ENCODE results near the gene SPIN2A.
"Not testable (repeated sequence)": the region's sequence is repeated elsewhere in the genome, so short reads cannot be mapped to it uniquely, and the experiment has no call there.

SPIN2A gene

DNA sequence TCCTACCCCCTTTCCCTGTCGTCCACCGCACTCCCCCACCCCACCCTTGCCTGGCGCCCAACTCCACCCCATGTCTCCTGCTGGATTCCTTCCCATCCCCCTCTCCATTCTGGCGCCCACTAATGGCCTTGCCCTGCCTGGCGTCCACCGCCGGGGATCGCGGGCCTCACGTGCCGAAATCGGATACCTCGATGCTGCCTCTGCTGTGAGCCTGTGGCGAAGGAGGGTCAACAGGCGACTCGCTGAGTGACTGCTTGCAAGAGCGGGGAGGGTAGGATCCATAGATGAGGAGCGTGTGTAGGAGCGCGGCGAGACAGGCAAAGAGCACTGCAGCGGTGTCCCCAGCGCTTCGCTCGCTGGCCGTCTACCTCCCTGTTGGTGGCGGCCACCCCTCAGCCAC is at the start of gene SPIN2A:
Gene SPIN2A, minus strand, starts transcription at position 325 of the 400 bp plus-strand sequence. CDS start 800 bp downstream, outside the sequence.
- not testable (repeated sequence) for DNase-seq

DNA sequence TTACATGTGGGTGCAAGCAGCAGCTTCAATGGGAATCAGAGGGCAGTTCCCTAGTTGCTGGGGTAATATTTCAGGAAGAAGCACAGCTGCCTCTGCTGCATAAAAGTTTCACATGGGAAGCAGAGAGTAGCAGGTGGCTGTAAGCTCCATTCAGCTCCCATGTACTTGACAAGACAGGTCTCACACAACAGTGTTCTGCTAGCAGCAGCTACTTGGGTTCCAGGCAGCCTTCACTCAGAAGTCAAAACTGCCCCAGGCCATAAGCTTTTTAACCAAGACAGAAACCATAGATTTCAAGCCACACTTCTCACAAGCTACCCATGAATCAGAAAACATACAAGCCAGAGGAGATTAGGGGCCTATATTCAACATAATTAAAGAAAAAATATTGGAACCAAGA is 41.4 kb upstream of the SPIN2A start:
- DNase-seq, result no peak

DNA sequence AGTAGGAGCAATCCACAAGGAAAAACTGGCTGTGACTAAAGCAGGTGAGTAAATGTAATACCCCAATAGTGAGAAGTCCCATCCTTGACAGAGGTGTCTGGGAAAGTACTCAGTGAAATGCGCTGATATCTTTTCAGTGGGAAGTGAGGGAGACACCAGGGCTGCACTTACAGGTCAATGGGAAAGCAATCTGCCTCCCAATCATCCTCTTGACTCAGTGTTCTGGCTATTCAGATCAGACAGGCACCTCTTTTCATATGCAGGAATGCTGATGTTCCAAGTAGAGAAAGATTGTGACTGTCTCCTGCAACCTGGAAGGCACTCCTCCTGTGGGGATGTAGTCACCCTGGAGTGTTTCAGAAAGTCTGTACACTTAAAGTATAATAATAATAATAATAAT is 39.9 kb upstream of the SPIN2A start:
- no peak for DNase-seq

DNA sequence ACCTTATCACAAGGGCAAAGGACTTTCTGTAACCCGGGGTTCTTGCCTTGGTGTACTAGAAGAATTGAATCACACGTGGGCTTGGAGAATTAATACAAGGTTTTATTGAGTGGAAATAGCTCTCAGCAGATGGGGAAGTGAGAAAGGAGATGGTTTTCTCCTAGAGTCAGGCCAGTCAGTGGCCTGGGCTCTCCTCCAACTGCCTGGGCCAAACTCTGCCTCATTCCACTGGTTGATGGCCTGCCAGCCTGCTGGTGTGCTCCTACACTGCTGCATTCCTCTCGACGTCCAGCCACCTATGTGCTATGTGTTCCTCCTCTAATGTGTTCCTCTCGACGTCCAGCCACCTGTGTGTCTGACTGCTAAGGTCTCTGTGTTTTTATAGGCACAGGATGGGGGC is 35.3 kb upstream of the SPIN2A start:
- DNase-seq, result no peak

DNA sequence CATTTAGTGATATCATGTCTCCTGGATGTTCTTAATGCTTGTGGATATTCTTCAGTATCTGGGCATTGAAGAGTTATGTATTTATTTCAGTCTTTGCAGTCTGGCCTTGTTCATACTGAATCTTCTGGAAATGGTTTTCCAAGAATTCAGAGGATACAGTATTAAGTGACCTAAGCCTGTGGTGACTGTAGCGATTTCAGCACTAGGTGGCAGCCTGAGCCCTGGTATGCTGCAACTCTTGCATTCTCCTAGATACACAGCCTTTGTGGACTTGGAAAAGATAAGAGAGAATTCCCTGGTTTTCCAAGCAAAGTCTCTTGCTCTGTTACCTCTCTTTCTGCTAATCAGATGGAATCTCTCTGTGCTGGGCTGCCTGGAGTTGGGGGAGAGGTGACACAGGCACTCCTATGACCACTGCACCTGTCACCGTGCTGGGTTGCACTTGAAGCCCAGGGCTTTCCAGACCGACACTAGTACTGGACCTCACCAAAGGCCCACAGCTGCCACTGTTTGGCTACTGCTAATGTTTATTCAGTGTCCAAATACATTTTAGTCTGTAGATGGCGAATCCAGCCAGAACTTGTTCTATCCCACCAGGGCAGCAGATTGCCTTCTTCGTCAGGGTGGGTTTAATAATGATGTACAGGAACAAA is 19.3 kb upstream of the SPIN2A start:
- no peak for DNase-seq

DNA sequence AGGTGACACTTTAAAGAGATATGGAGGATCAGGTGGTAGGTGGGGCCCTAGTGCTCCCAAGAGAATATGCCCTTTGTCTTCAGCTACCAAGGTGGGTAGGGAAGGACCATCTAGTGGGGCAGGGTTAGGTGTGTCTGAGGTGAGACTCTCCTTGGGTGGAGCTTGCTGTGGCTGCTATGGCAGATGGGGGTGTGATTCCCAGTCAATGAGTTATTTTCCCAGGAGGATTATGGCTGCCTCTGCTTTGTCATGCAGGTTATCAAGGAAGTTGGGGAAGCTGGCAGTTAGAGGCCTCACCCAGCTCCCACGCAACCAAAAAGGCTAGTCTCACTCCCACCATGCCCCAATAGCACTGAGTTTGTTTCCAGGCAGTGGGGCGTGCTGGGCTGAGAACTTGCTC is 18.0 kb upstream of the SPIN2A start:
- no peak for DNase-seq

DNA sequence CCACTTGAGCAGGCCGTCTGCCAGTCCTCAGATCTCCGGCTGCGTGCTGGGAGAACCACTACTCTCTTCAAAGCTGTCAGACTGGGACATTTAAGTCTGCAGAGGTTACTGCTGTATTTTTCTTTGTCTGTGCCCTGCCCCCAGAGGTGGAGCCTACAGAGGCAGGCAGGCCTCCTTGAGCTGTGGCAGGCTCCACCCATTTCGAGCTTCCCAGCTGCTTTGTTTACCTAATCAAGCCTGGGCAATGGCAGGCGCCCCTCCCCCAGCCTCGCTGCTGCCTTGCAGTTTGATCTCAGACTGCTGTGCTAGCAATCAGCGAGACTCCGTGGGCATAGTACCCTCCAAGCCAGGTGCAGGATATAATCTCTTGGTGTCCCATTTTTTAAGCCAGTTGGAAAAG is 15.0 kb upstream of the SPIN2A start:
- not testable (repeated sequence) for DNase-seq

DNA sequence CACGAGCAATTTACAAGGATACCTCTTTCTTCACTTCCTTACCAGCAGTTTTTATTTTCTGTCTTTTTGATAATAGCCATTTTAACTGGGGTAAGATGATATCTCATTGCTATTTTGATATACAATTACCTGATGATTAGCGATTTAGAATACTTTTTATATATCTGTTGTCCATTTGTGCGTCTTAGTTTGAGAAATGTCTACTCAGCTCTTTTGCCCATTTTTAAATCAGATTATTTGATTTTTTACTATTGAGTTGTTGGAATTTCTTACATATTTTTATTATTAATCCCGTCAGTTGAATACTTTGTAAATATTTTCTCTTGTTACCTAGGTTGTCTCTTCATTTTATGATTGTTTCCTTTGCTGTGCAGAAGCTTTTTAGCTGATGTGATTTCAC is 1.5 kb upstream of the SPIN2A start:
- no peak for DNase-seq

DNA sequence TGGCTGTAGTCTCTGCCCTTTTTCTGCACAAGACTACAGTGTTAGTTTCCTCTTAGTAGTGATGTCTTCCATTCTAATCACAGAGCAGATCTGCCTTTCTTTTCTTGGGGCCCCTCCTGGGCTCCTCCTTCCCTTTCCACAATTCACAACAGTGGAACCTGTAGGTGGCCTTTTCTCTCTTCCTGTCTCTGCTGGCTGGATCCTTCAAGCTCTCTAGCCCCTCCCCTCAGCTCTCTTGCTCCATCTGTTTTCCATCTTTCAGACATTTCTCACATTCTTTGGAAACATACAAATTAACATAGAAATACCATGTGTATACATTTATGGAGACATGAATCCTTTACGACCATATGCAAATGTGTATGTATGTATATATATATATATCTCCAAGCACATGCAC is 304 bp upstream of the SPIN2A start:
- no peak for DNase-seq

DNA sequence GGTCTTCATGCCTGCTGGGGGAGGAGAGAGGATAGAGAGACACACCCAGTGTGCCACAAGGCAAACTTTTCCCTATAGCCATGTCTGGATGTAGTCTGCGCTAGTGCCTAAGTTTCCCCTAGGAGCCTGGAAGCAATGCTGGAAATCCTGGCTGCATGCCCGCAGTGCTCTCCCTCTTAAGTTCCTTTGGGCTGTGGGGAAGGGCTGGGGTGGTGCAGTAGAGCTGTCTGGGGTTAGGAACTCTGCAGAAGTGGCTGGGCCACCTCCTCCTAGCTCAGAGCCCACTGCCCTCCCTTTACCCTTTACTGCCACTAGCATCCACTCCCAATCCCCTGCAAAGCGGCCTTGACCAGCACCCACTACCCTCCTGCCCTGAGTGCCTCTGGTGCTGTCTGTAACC is 608 bp downstream of the SPIN2A start:
- DNase-seq, result not testable (repeated sequence)

DNA sequence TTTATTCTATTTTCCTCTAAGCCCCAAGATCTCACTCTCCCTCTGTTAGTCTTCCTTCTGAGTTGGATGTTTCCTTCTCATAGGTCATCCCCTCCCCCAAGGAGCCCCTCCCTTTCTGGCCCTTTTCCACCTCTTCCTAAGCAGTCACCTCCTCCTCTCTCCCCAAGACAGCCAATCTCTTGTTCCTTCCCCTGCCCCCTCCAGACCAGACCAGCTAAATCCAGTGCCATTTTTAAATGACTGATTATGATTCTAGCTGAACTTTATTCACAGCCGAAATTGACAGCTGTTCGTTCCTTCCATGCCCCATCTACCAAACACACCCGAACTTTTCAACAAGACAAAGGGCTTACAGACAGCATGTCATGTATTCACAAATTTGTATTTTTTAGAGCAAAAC is 1.9 kb downstream of the SPIN2A start:
- no peak for DNase-seq

DNA sequence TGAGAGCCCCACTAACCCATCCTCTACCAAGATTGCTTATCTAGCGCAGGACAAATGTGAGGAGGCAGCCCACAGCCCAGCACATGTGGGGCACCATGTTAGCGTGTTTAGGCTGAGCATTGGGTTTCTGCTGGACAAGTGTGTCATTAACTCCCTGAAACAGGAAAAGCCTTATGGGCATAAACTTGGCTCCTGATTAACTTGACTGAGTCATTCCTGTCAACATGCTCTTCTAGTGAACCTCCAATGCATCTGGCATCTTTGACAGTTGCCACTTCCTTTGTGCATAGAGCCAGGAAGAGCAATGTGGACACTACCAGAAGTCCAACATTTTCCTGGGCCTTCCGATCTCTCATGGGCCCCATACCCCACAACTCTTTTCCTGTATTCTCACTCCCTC is 2.5 kb downstream of the SPIN2A start:
- no peak for DNase-seq

DNA sequence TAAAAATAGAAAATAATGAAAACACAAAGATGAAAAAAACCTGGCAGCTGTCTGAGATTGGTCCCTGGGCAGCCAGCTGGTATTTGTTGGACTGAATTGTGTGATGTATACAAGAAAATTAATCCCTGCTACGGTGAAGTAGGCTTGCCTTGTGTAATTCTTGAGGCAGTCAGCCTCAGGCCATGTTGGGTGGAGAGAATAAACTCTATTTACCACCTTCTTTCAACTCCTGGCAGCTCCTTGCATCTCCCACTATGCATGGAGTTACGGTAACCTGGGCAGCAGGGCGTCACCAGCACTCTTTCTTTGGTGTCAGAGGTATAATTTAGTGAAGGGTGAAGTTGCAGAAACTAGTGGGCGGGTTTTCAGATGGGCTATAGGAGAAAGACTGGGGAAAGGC is 3.5 kb downstream of the SPIN2A start:
- no peak for DNase-seq

DNA sequence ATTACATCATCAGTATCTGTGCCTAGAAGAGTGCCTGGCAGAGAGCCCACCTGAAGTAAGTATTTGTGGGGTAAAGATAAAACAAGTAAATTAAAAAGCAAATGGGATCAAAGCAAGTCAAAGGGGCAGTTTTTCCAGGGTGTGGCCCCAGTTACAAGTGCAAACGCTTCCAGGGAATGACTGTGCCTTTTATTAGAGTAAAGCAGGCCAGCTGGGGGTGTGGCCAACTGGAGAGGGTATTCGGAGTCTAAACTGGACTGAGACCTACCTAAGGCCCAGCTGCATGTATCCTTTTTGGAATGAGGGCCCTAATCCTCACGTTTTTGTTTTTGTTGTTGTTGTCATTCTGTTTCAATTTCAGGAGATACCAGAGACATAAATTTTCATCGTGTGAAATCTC is 3.9 kb downstream of the SPIN2A start:
- not testable (repeated sequence) for DNase-seq

DNA sequence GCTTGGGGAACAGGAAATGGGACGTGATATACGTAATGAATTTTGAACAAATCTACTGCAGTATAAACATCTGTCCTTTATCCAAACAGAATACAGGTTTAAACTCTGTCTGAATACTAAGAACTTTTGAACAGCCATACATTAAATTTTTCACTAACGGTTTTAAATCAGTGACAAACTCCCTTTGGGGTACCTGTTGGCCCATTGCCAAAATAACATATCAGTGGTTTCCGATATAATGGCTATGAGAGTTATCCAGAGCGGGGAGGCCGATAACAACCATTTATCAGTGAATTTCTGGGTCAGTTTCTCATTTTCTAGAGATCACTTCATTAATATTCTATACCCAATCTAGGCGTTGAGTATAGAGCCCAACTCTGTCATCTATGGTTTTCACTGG is 5.2 kb downstream of the SPIN2A start:
- DNase-seq, result no peak

DNA sequence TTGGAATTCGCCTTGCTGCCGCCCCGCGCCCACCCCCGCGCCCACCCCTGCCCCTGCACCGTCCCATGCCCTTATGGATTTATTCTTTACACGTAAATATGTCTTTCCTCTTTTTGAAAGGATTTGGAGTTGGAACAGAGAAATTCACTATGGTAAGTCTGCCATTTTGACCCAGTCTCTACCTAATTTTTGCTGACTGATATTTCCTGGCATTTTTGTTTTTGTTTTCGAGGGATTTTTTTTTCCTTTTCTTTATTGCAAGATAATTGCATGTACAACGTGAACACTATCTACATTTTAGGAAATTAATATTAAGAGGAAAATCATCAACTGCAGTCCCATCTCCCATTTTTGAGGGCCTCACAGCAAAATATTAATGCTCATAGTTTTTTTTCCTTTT is 15.4 kb downstream of the SPIN2A start:
- peak; percentile 4 for DNase-seq

DNA sequence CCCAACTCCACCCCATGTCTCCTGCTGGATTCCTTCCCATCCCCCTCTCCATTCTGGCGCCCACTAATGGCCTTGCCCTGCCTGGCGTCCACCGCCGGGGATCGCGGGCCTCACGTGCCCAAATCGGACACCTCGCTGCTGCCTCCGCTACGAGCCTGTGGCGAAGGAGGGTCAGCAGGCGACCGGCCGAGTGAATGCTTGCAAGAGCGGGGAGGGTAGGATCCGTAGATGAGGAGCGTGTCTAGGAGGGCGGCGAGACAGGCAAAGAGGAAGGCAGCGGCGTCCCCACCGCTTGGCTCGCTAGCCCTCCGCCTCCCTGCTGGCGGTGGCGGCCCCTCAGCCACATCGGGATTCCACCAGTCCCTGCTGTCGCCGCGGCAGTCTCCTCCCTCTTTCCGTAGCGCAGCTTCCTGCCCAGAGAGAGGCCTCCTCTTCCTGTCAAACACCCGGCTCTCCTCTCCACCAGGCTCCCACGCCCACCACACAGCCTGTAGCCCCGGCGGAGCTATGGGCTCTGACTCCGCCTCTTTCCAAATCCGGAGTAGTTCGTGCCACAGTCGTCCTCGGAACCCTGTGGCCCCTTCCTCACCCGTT is 15.9 kb downstream of the SPIN2A start, which contains the start of gene SPIN2B:
Gene SPIN2B, minus strand, starts transcription at position 387 of the 594 bp plus-strand sequence.
- DNase-seq, result peak; percentile 76

DNA sequence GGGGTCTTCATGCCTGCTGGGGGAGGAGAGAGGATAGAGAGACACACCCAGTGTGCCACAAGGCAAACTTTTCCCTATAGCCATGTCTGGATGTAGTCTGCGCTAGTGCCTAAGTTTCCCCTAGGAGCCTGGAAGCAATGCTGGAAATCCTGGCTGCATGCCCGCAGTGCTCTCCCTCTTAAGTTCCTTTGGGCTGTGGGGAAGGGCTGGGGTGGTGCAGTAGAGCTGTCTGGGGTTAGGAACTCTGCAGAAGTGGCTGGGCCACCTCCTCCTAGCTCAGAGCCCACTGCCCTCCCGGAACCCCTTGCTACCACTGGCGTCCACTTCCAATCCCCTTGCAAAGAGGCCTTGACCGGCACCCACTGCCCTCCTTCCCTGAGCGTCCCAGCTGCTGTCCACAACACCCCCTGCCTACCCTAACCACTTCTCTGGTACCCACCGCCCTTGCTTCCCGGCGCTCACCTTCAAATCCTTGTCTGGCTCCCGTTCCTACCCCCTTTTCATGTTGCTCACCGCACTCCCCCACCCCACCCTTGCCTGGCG is 16.5 kb downstream of the SPIN2A start:
- DNase-seq, result not testable (repeated sequence)

DNA sequence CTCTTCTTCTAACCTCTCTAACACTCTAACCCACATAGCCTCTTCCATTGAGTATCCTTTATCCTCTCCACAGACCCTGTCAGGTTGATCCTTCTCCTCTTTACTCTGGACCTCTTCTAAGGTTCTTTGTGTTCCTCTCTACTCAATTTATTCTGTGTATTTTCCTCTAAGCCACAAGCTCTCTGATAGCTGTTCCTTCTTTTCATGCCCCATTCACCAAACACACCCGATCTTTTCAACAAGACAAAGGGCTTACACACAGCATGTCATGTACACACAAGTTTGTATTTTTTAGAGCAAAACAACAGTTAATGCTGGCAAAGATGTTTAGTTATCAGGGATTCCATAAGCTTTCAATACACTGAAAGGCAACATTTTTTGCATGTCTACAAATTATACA is 17.8 kb downstream of the SPIN2A start:
- DNase-seq, result no peak

DNA sequence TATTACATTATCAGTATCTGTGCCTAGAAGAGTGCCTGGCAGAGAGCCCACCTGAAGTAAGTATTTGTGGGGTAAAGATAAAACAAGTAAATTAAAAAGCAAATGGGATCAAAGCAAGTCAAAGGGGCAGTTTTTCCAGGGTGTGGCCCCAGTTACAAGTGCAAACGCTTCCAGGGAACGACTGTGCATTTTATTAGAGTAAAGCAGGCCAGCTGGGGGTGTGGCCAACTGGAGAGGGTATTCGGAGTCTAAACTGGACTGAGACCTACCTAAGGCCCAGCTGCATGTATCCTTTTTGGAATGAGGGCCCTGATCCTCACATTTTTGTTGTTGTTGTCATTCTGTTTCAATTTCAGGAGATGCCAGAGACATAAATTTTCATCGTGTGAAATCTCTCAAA is 19.6 kb downstream of the SPIN2A start:
- DNase-seq, result not testable (repeated sequence)

DNA sequence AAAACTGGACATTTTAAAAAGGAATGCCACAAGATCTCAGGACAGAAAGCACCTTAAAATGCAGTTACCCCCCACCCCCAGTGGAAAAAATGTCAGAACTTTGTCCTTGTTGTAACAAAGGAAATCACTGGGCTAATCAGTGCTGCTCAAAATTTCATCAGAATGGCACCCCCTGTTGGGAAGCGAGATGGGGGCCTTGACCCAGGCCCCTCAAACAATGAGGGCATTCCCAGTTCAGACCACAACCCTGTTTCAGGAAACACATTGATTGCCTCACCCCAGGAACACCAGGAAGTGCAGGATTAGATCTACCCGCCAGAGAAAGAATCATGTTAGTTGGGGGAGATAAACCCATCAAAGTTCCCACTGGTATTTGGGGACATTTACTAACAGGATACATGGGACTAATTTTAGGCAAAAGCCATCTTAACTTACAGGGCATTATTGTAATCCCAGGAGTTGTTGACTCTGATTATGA is 32.2 kb downstream of the SPIN2A start:
- DNase-seq, result no peak

DNA sequence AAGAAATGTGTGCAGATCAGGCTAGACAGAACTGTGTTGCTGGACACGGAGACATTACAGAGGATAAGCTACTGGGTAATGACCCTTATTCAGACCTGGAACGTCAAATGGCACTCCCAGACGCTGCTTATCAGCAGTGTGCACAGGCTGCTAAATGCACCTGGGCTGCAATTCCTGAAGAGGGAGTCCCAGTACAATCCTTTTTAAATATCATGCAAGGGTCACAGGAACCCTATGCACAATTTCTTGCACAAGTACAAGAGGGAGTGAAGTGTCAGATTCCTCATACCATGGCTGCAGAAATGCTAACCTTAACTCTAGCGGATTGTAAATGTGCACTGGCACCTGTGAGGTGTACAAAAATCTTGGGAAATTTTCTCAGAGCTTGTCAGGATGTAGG is 32.8 kb downstream of the SPIN2A start:
- DNase-seq, result no peak

DNA sequence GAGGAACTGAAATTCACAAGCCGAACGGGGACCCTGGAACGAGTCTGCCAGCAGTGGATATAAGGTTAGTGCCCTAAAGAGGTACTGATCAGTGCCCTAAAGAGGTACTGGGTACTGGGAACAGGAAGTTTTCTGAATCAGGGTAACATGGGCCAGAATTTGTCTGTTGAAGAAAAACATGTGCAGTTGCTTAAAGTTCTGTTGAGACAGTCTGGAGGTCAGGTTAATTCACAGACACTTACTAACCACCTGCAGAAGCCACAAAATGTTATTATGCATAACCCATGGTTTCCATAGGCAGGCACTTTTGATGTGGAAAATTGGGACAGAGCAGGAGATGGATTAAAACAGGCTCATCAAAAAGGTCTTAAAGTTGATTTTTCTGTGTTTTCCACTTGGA is 33.7 kb downstream of the SPIN2A start:
- DNase-seq, result no peak

DNA sequence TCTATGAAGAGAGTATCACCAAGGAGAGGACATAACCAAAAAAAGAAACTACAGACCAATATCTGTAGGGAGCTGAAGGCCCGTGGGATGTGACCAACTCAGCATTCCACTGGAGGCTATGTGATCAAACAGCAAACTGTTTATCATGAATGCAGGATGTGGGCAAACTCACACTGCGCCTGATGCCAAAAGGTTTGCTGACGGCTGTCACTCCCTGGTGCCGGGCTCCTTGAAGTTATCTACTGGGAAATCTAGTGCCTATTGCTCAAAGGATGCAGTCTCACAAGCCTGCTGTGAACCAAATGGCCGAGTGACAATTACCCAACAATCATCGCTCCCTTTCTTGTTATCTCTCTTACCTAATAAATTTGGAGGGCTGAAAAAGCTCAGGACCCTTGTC is 34.3 kb downstream of the SPIN2A start:
- not testable (repeated sequence) for DNase-seq

Measured in suppressor macrophage treated with lipopolysaccharide for 4 hours (primary cell).